K562 (cell line): Measurements from ENCODE around the gene RCSD1. TPM values are rescaled to one million over a fixed set of nuclear protein-coding genes. Genes with fewer than 3 reads are reported as not detected.

Experiments used
- ATAC-seq: fragments of 200-7000 bp; cut with Tn5 transposase; 3 replicates; pipeline ENCODE4 v1.9.1; 2020; ENCODE audit warnings: moderate library complexity
- BruUV-seq: library from RNA; stranded (reverse); fragments of 400-500 nt; replicated peaks from 2 replicates; lab custom pipeline; 2021; lab: Mats Ljungman, UMichigan
- CTCF ChIA-PET: fragments of 300-600 bp; formaldehyde crosslinking; extraction: SDS; loops from one replicate; lab custom pipeline; 2021; ENCODE audit warnings: low intra/inter-chr PET ratio; lab: Yijun Ruan, JAX
- POLR2A ChIA-PET: fragments of 300-600, 350-650 bp; sonication (Branson Sonifier 250); formaldehyde crosslinking; extraction: SDS; loops from one replicate; lab custom pipeline; 2021; ENCODE audit warnings: antibody characterized with exemption, inconsistent platforms; lab: Yijun Ruan, JAX
- DNase-seq, 4 experiments: peaks; one replicate each; pipeline versions ENCODE4 v3.0.0 to v3.0.0-alpha.2; 2011 to 2018; ENCODE audit warnings: low spot score in 3 of 4, mixed read lengths in 3 of 4; ENCODE audit errors: extremely low read depth in 1 of 4
- FAIRE-seq: peaks from 2 replicates; lab custom pipeline; 2011; peaks lifted over from hg19 to GRCh38; lab: Jason Lieb, UNC
- H2AFZ ChIP-seq: 2 replicates; pipeline ENCODE4 v1.6.0; 2011; ENCODE audit warnings: low read depth, low read length, control low read depth, inconsistent platforms
- H3K27ac ChIP-seq: fragments of 200-600 bp; 3 replicates; pipeline ENCODE4 v1.8.0; 2011; ENCODE audit warnings: low read depth, mild to moderate bottlenecking, control low read depth, inconsistent platforms, low read length, moderate library complexity, mixed read lengths; ENCODE audit errors: extremely low read depth
- H3K27me3 ChIP-seq, 2 experiments: fragments of 300-600 bp in 1 of 2; 2 replicates in 1 of 2; 3 replicates in 1 of 2; pipeline versions ENCODE4 v1.6.0 to v1.8.0; 2011; ENCODE audit warnings: inconsistent platforms in 2 of 2, low read length in 2 of 2, mild to moderate bottlenecking in 1 of 2, mixed read lengths in 1 of 2, moderate library complexity in 1 of 2; ENCODE audit not compliant: control insufficient read depth in 2 of 2, insufficient read depth in 2 of 2
- H3K36me3 ChIP-seq: fragments of 300-600 bp; 3 replicates; pipeline ENCODE4 v1.8.0; 2011; ENCODE audit warnings: mild to moderate bottlenecking, low read length, inconsistent platforms; ENCODE audit not compliant: control insufficient read depth, insufficient read depth
- H3K4me1 ChIP-seq, 2 experiments: fragments of 200-600 bp in 1 of 2; replicated peaks in 1 of 2; 2 replicates in 1 of 2; 3 replicates in 1 of 2; pipeline versions ENCODE4 v1.5.1 to v1.8.0; 2011; ENCODE audit warnings: inconsistent platforms in 2 of 2, low read length in 2 of 2, mild to moderate bottlenecking in 1 of 2, mixed read lengths in 1 of 2, moderate library complexity in 1 of 2; ENCODE audit not compliant: control insufficient read depth in 2 of 2, insufficient read depth in 2 of 2
- H3K4me2 ChIP-seq: 2 replicates; pipeline ENCODE4 v1.6.1; 2011; ENCODE audit warnings: low read length, control low read depth, inconsistent platforms, mixed read lengths; ENCODE audit not compliant: insufficient read depth
- H3K4me3 ChIP-seq: fragments of 200-600 bp; sonication (generic), shearing (Covaris generic); 2 replicates; pipeline ENCODE4 v1.5.1; 2016; ENCODE audit warnings: control low read depth, inconsistent platforms
- H3K79me2 ChIP-seq: fragments of 200-600 bp; 3 replicates; pipeline ENCODE4 v1.8.0; 2011; ENCODE audit warnings: low read length, inconsistent platforms; ENCODE audit not compliant: control insufficient read depth, insufficient read depth
- H3K9ac ChIP-seq, 2 experiments: 2 replicates each; pipeline versions ENCODE4 v1.6.0 to v1.6.1; 2011; ENCODE audit warnings: low read depth in 2 of 2, low read length in 2 of 2, control low read depth in 1 of 2, inconsistent platforms in 1 of 2, mild to moderate bottlenecking in 1 of 2, mixed read lengths in 1 of 2; ENCODE audit not compliant: insufficient read depth in 1 of 2
- H3K9me1 ChIP-seq: one replicate; pipeline ENCODE4 v1.6.0; 2011; ENCODE audit warnings: inconsistent platforms, mild to moderate bottlenecking, low read length, moderate library complexity; ENCODE audit not compliant: control insufficient read depth, insufficient read depth
- H3K9me3 ChIP-seq: replicated peaks from 2 replicates; pipeline ENCODE4 v1.5.1; 2011; ENCODE audit warnings: low read depth, low read length, inconsistent platforms; ENCODE audit not compliant: control insufficient read depth, insufficient read depth
- H4K20me1 ChIP-seq: replicated peaks from 2 replicates; pipeline ENCODE4 v1.6.1; 2011; ENCODE audit warnings: low read length, inconsistent platforms, mixed read lengths; ENCODE audit not compliant: control insufficient read depth, insufficient read depth
- BRD4 ChIP-seq: fragments of 200-600 bp; sonication (generic); IDR thresholded peaks from 2 replicates; pipeline ENCODE4 v1.6.1; 2017; ENCODE audit warnings: inconsistent platforms
- CLOCK ChIP-seq: fragments of 250-450 bp; sonication (Bioruptor Pico); IDR thresholded peaks from 2 replicates; pipeline ENCODE4 v1.4.0; 2020; ENCODE audit warnings: mild to moderate bottlenecking, moderate library complexity, borderline replicate concordance
- HINFP ChIP-seq: fragments of 450-650 bp; conservative IDR thresholded peaks from 2 replicates; pipeline ENCODE4 v1.6.1; 2016; ENCODE audit warnings: missing genetic modification characterization, low read depth, mild to moderate bottlenecking, control low read depth, missing compliant biosample characterization
- RAD21 ChIP-seq, 2 experiments: fragments of 250-450 bp in 1 of 2; fragments of 450-650 bp in 1 of 2; sonication (Bioruptor Pico) in 1 of 2; formaldehyde crosslinking in 1 of 2; IDR thresholded peaks in 1 of 2; conservative IDR thresholded peaks in 1 of 2; 2 replicates each; pipeline versions ENCODE4 v1.4.0 to v1.8.0; 2020 to 2022; ENCODE audit warnings: mild to moderate bottlenecking in 2 of 2, moderate library complexity in 1 of 2
- TCF15 ChIP-seq: fragments of 250-450 bp; sonication (Bioruptor Pico); IDR thresholded peaks from 2 replicates; pipeline ENCODE4 v1.8.0; 2022; ENCODE audit warnings: moderate library complexity, mild to moderate bottlenecking, inconsistent platforms
- TEAD1 ChIP-seq, 2 experiments: fragments of 450-650 bp in 1 of 2; sonication (generic) in 1 of 2; formaldehyde crosslinking; IDR thresholded peaks; 2 replicates each; pipeline versions ENCODE4 v1.4.0 to v1.8.0; 2020 to 2022; ENCODE audit warnings: mild to moderate bottlenecking in 2 of 2, missing genetic modification reagents in 1 of 2
- ZNF277 ChIP-seq: fragments of 250-450 bp; sonication (Bioruptor Pico); IDR thresholded peaks from 2 replicates; pipeline ENCODE4 v1.8.0; 2022; ENCODE audit warnings: inconsistent platforms, mild to moderate bottlenecking, moderate library complexity, borderline replicate concordance
- WGBS: fragments of 100-300 bp; shearing (Covaris generic); methylation state at CpG from one replicate; pipeline ENCODE4 v1.1.6; 2016; ENCODE audit warnings: low coverage, mixed read lengths; ENCODE audit not compliant: insufficient coverage; ENCODE audit errors: missing lambda C conversion rate; 5-methylcytosine and 5-hydroxymethylcytosine counted together
- in situ Hi-C: fragments of 300-500 bp; cut with MboI; formaldehyde crosslinking; loops from 4 replicates; pipeline ENCODE4 v1.15.0; 2018; ENCODE audit warnings: inconsistent platforms, mixed read lengths
- intact Hi-C: fragments of 100-400 bp; cut with micrococcal nuclease; formaldehyde crosslinking; loops from 2 replicates; pipeline ENCODE4 v1.14.2; 2022
- polyA plus RNA-seq, 8 experiments: library from polyadenylated mRNA; depleted of rRNA in 4 of 8; stranded (reverse) in 5 of 8; unstranded in 3 of 8; fragments of >200 nt; fragmentation: Nextera tagmentation in 2 of 8; fragmentation: Illumina TruSeq in 1 of 8; extraction: Ambion mirVana in 2 of 8; extraction: Trizol in 1 of 8; gene quantifications; 2 replicates each; pipeline versions ENCODE4 v1.2.1 to v1.2.3, GENCODE V29; 2011 to 2014; ENCODE audit warnings: inconsistent platforms in 1 of 8, missing spikeins in 1 of 8
- total RNA-seq, 7 experiments: library from RNA; depleted of rRNA in 6 of 7; stranded (reverse); fragments of >200 nt in 6 of 7; fragmentation: Illumina TruSeq in 2 of 7; extraction: Trizol in 2 of 7; gene quantifications; 2 replicates each; pipeline versions ENCODE4 v1.2.1 to v1.2.3, GENCODE V29; 2011 to 2021; ENCODE audit warnings: low replicate concordance in 1 of 7

RCSD1 gene
- total and polyA plus RNA-seq, 9 of the 15 experiments (the other 6 are each of a cell fraction or from before 2014, with no cell fraction given), result 7.8 to 69.8 (median 45.3) TPM

GRCh38 chr1:167695756-167696561, 65.9 kb downstream of the RCSD1 start:
- DNase-seq (no peak), ATAC-seq (no peak), FAIRE-seq (no peak)
- Histone ChIP-seq H3K9me1 (no peaks in the 10 kb centered on the region), H3K9ac (peak overlapping the region in 1 of 2 experiments; percentile 61; a peak in 1 of 4 replicates), H2AFZ (no peak overlapping the region), H3K4me1 (no peaks in the 10 kb centered on the region; a peak in 1 of 5 replicates), H3K36me3 (peaks cover 79% of the 10 kb centered on the region), H3K27ac (no peak overlapping the region), H4K20me1 (no peaks in the 10 kb centered on the region), H3K4me3 (no peak overlapping the region), H3K27me3 (no peaks in the 10 kb centered on the region), H3K79me2 (no peaks in the 10 kb centered on the region), H3K9me3 (no peaks in the 10 kb centered on the region), H3K4me2 (no peak overlapping the region)
- intact Hi-C loops, result no loop called here
- BruUV-seq, result no TSS peak
- ChIA-PET CTCF (no interaction called here), POLR2A (interaction anchor here (0.9 to 3.0 kb wide), 4 partner anchors 9 to 18 kb away, joined by 3 to 14 read pairs (median 6); no protein-coding TSS in a partner anchor)
- in situ Hi-C loops, result loop anchor here (10.0 to 25.0 kb wide), 3 partner anchors 631 to 1684 kb away; no protein-coding TSS in a partner anchor
- TF ChIP-seq CLOCK (CRISPR knock-in tag) (no peak), TEAD1 (CRISPR knock-in tag; IDR thresholded peaks at IDR 0.05) (no peak), TCF15 (CRISPR knock-in tag) (no peak), RAD21 (CRISPR knock-in tag; conservative IDR thresholded peaks at IDR 0.05 in 1 of 2, IDR thresholded peaks at IDR 0.05 in 1 of 2) (no peak), HINFP (tag) (no peak), ZNF277 (CRISPR knock-in tag) (no peak), BRD4 (no peak)
- 89% methylated on average over 7 of the region's 7 CpGs for WGBS
